H9 (cell line): ENCODE data around the gene GBP3. TPM values are rescaled to one million over a fixed set of nuclear protein-coding genes. Genes with fewer than 3 reads are reported as not detected.

ENCODE experiments used
- DNase-seq: peaks from one replicate; pipeline ENCODE4 v3.0.0-alpha.2; 2017
- H2AFZ ChIP-seq: one replicate; pipeline ENCODE4 v1.6.1; 2013; ENCODE audit warnings: mild to moderate bottlenecking, low read length, control low read depth, moderate library complexity
- H2AK5ac ChIP-seq: 2 replicates; pipeline ENCODE4 v1.6.1; 2013; ENCODE audit warnings: low read length, control low read depth, mixed read lengths; ENCODE audit not compliant: insufficient read length
- H2BK120ac ChIP-seq: one replicate; pipeline ENCODE4 v1.6.1; 2013; ENCODE audit warnings: low read depth, mild to moderate bottlenecking, low read length, control low read depth, inconsistent platforms; ENCODE audit not compliant: poor library complexity, severe bottlenecking
- H2BK12ac ChIP-seq: 2 replicates; pipeline ENCODE4 v1.6.1; 2013; ENCODE audit warnings: low read length, control low read depth, mixed read lengths, low read depth; ENCODE audit not compliant: insufficient read length
- H2BK15ac ChIP-seq: 2 replicates; pipeline ENCODE4 v1.6.1; 2013; ENCODE audit warnings: low read depth, low read length, control low read depth
- H2BK20ac ChIP-seq: one replicate; pipeline ENCODE4 v1.6.1; 2013; ENCODE audit warnings: low read depth, mild to moderate bottlenecking, low read length, control low read depth, inconsistent platforms; ENCODE audit not compliant: poor library complexity, severe bottlenecking
- H2BK5ac ChIP-seq: 2 replicates; pipeline ENCODE4 v1.6.1; 2013; ENCODE audit warnings: low read length, control low read depth, mixed read lengths; ENCODE audit not compliant: insufficient read length
- H3K14ac ChIP-seq: 2 replicates; pipeline ENCODE4 v1.6.1; 2013; ENCODE audit warnings: low read length, control low read depth; ENCODE audit not compliant: insufficient read depth
- H3K18ac ChIP-seq: 2 replicates; pipeline ENCODE4 v1.6.1; 2013; ENCODE audit warnings: low read depth, mild to moderate bottlenecking, mixed read lengths, low read length, control low read depth; ENCODE audit not compliant: insufficient read length
- H3K23ac ChIP-seq: 2 replicates; pipeline ENCODE4 v1.6.1; 2013; ENCODE audit warnings: low read length, control low read depth, mixed read lengths, low read depth; ENCODE audit not compliant: insufficient read length
- H3K23me2 ChIP-seq: 2 replicates; pipeline ENCODE4 v1.6.1; 2013; ENCODE audit warnings: low read depth, mild to moderate bottlenecking, mixed read lengths, low read length, control low read depth; ENCODE audit not compliant: insufficient read length, poor library complexity, severe bottlenecking
- H3K27ac ChIP-seq: 2 replicates; pipeline ENCODE4 v1.5.1; 2013; ENCODE audit warnings: low read length, control low read depth, mixed read lengths, low read depth; ENCODE audit not compliant: insufficient read length
- H3K27me3 ChIP-seq: 2 replicates; pipeline ENCODE4 v1.6.1; 2013; ENCODE audit warnings: low read length, control low read depth, inconsistent platforms; ENCODE audit not compliant: insufficient read depth
- H3K4ac ChIP-seq: 2 replicates; pipeline ENCODE4 v1.6.1; 2013; ENCODE audit warnings: low read depth, mild to moderate bottlenecking, control low read depth, inconsistent platforms, low read length, moderate library complexity
- H3K4me1 ChIP-seq: 2 replicates; pipeline ENCODE4 v1.6.1; 2013; ENCODE audit warnings: low read length, control low read depth, inconsistent platforms; ENCODE audit not compliant: insufficient read depth
- H3K4me2 ChIP-seq: 2 replicates; pipeline ENCODE4 v1.6.1; 2013; ENCODE audit warnings: low read length, control low read depth, mixed read lengths; ENCODE audit not compliant: insufficient read length, insufficient read depth
- H3K56ac ChIP-seq: 2 replicates; pipeline ENCODE4 v1.6.1; 2013; ENCODE audit warnings: low read depth, mild to moderate bottlenecking, mixed read lengths, low read length, control low read depth; ENCODE audit not compliant: insufficient read length
- H3K79me1 ChIP-seq: 2 replicates; pipeline ENCODE4 v1.6.1; 2013; ENCODE audit warnings: low read depth, mild to moderate bottlenecking, moderate library complexity, low read length, control low read depth, inconsistent platforms; ENCODE audit not compliant: insufficient read depth, poor library complexity, severe bottlenecking
- H3K79me2 ChIP-seq: 2 replicates; pipeline ENCODE4 v1.6.1; 2013; ENCODE audit warnings: low read length, control low read depth, inconsistent platforms; ENCODE audit not compliant: insufficient read depth
- H3K9ac ChIP-seq: 2 replicates; pipeline ENCODE4 v1.6.1; 2013; ENCODE audit warnings: low read length, control low read depth, mixed read lengths; ENCODE audit not compliant: insufficient read length; ENCODE audit errors: extremely low read depth
- H3K9me3 ChIP-seq: one replicate; pipeline ENCODE4 v1.6.1; 2013; ENCODE audit warnings: low read depth, low read length, inconsistent platforms; ENCODE audit not compliant: control insufficient read depth
- H3T11ph ChIP-seq: one replicate; pipeline ENCODE4 v1.6.1; 2013; ENCODE audit warnings: mild to moderate bottlenecking, low read length, control low read depth, inconsistent platforms
- H4K20me1 ChIP-seq: one replicate; pipeline ENCODE4 v1.6.1; 2013; ENCODE audit not compliant: control insufficient read depth, insufficient read length, insufficient read depth
- H4K5ac ChIP-seq: 2 replicates; pipeline ENCODE4 v1.6.1; 2013; ENCODE audit warnings: low read depth, mild to moderate bottlenecking, mixed read lengths, low read length, control low read depth; ENCODE audit not compliant: insufficient read length
- H4K8ac ChIP-seq: replicated peaks from 2 replicates; pipeline ENCODE4 v1.6.1; 2013; ENCODE audit warnings: low read length, control low read depth, mixed read lengths, low read depth; ENCODE audit not compliant: insufficient read length
- H4K91ac ChIP-seq: 2 replicates; pipeline ENCODE4 v1.6.1; 2013; ENCODE audit warnings: low read depth, mild to moderate bottlenecking, moderate library complexity, mixed read lengths, low read length, control low read depth; ENCODE audit not compliant: insufficient read length
- H3K27ac Mint-ChIP-seq, 3 experiments: 2 replicates in 2 of 3; 3 replicates in 1 of 3; pipeline ENCODE4 v1.8.0; 2020 to 2021; ENCODE audit warnings: mixed read lengths in 3 of 3, mild to moderate bottlenecking in 1 of 3, moderate library complexity in 1 of 3
- H3K27me3 Mint-ChIP-seq: 2 replicates; pipeline ENCODE4 v1.8.0; 2021; ENCODE audit warnings: low read depth, mild to moderate bottlenecking, moderate library complexity, mixed read lengths
- H3K36me3 Mint-ChIP-seq, 3 experiments: 2 replicates in 2 of 3; 3 replicates in 1 of 3; pipeline ENCODE4 v1.8.0; 2020 to 2021; ENCODE audit warnings: low read depth in 3 of 3, mixed read lengths in 3 of 3; ENCODE audit not compliant: insufficient read depth in 1 of 3
- H3K4me1 Mint-ChIP-seq, 2 experiments: 2 replicates each; pipeline ENCODE4 v1.8.0; 2020; ENCODE audit warnings: mixed read lengths in 2 of 2
- H3K4me3 Mint-ChIP-seq, 2 experiments: 2 replicates in 1 of 2; 3 replicates in 1 of 2; pipeline ENCODE4 v1.8.0; 2020 to 2021; ENCODE audit warnings: mild to moderate bottlenecking in 2 of 2, mixed read lengths in 2 of 2, moderate library complexity in 1 of 2
- H3K9me3 Mint-ChIP-seq, 2 experiments: 2 replicates in 1 of 2; 3 replicates in 1 of 2; pipeline ENCODE4 v1.8.0; 2020; ENCODE audit warnings: mild to moderate bottlenecking in 2 of 2, mixed read lengths in 2 of 2, moderate library complexity in 1 of 2
- CTCF ChIP-seq: fragments of 200-600 bp; sonication (generic); conservative IDR thresholded peaks from 3 replicates; pipeline ENCODE4 v1.8.0; 2021; ENCODE audit warnings: antibody characterized with exemption, mild to moderate bottlenecking
- WGBS: extraction: QIAGEN DNeasy Blood & Tissue Kit; methylation state at CpG from one replicate; pipeline ENCODE4 v1.1.7; 2013; ENCODE audit warnings: missing lambda C conversion rate, low lambda C conversion rate, mixed read lengths; ENCODE audit not compliant: insufficient read length; ENCODE audit errors: extremely low coverage; 5-methylcytosine and 5-hydroxymethylcytosine counted together
- total RNA-seq: library from RNA; stranded (reverse); gene quantifications from 2 replicates; pipeline ENCODE4 v1.2.1, GENCODE V29; 2021

Gene GBP3
- total RNA-seq, 1 experiment from 2014 or later = not detected

GRCh38 chr1:89037186-89037585 is 14.5 kb upstream of the GBP3 start:
- no peaks in the 10 kb centered on the region for H3K23me2 ChIP-seq
- H2AK5ac ChIP-seq = no peak overlapping the region
- no peak overlapping the region for H2BK15ac ChIP-seq
- no peak overlapping the region for H3K18ac ChIP-seq
- H4K8ac ChIP-seq = no peak overlapping the region
- no peak overlapping the region for H2BK12ac ChIP-seq
- H3K79me2 ChIP-seq = no peaks in the 10 kb centered on the region
- H4K91ac ChIP-seq = no peak overlapping the region
- H3K56ac ChIP-seq = no peak overlapping the region
- no CpG with 5 or more reads among the region's 1 CpG for WGBS
- no peaks in the 10 kb centered on the region for H3K9me3 ChIP-seq
- Mint-ChIP-seq H3K4me1 (no peaks in the 10 kb centered on the region), H3K27ac (no peak overlapping the region), H3K9me3 (peaks cover 10 to 15% of the 10 kb centered on the region in 2 experiments), H3K36me3 (peaks cover 0 to 9% (median 3%) of the 10 kb centered on the region in 3 experiments; a peak in 2 of 7 replicates), H3K4me3 (no peak overlapping the region), H3K27me3 (no peaks in the 10 kb centered on the region)
- H3K27me3 ChIP-seq = no peaks in the 10 kb centered on the region
- H3K4ac ChIP-seq = no peak overlapping the region
- H4K5ac ChIP-seq = no peak overlapping the region
- no peak for TF ChIP-seq CTCF
- H3K14ac ChIP-seq = no peak overlapping the region
- H3K9ac ChIP-seq = no peak overlapping the region
- no peak overlapping the region for H3K4me2 ChIP-seq
- no peak overlapping the region for H3K27ac ChIP-seq
- no peaks in the 10 kb centered on the region for H4K20me1 ChIP-seq
- no peak overlapping the region for H2BK120ac ChIP-seq
- H2BK20ac ChIP-seq = no peak overlapping the region
- no peak overlapping the region for H2AFZ ChIP-seq
- H3K79me1 ChIP-seq = no peaks in the 10 kb centered on the region
- no peak overlapping the region for H2BK5ac ChIP-seq
- DNase-seq = no peak
- H3K23ac ChIP-seq = no peak overlapping the region
- H3T11ph ChIP-seq = no peak overlapping the region
- H3K4me1 ChIP-seq = no peaks in the 10 kb centered on the region
